HG02870 (cell line): ENCODE results near the gene CITED4.

Experiments used
- ATAC-seq: cut with Tn5 transposase; IDR thresholded peaks from one replicate; pipeline ENCODE4 v1.9.1; 2021; ENCODE audit warnings: mild to moderate bottlenecking, moderate library complexity; ENCODE audit not compliant: unreplicated experiment

Gene CITED4

GRCh38 chr1:40886318-40887011, 24.3 kb upstream of the CITED4 start:
- no peak for ATAC-seq

- no peak for ATAC-seq
Measured at GRCh38 chr1:40884055-40884795, 22.1 kb upstream of the CITED4 start.

GRCh38 chr1:40880813-40881549, 18.8 kb upstream of the CITED4 start:
- no peak for ATAC-seq

GRCh38 chr1:40879482-40880175, 17.5 kb upstream of the CITED4 start:
- ATAC-seq, result no peak

- ATAC-seq, result no peak
Measured at GRCh38 chr1:40878906-40879305, 16.7 kb upstream of the CITED4 start.

GRCh38 chr1:40877698-40878097, 15.5 kb upstream of the CITED4 start:
- ATAC-seq, result no peak

- ATAC-seq, result no peak
Measured at GRCh38 chr1:40876891-40877290, 14.7 kb upstream of the CITED4 start.

- ATAC-seq, result no peak
Measured at GRCh38 chr1:40876436-40876761, 14.2 kb upstream of the CITED4 start.

GRCh38 chr1:40873863-40874472, 11.8 kb upstream of the CITED4 start:
- no peak for ATAC-seq

GRCh38 chr1:40872276-40872675, 10.1 kb upstream of the CITED4 start:
- ATAC-seq, result no peak

- no peak for ATAC-seq
Measured at GRCh38 chr1:40870135-40870728, 8.1 kb upstream of the CITED4 start.

GRCh38 chr1:40868051-40868723, 6.0 kb upstream of the CITED4 start:
- no peak for ATAC-seq

GRCh38 chr1:40861224-40862003, 749 bp downstream of the CITED4 start:
- no peak for ATAC-seq

- ATAC-seq, result no peak
Measured at GRCh38 chr1:40860706-40861223, 1.4 kb downstream of the CITED4 start.

GRCh38 chr1:40858856-40859416, 3.2 kb downstream of the CITED4 start:
- no peak for ATAC-seq

- ATAC-seq, result no peak
Measured at GRCh38 chr1:40857737-40858136, 4.4 kb downstream of the CITED4 start.

- ATAC-seq, result no peak
Measured at GRCh38 chr1:40856656-40857302, 5.4 kb downstream of the CITED4 start.

GRCh38 chr1:40856116-40856515, 6.0 kb downstream of the CITED4 start:
- no peak for ATAC-seq
